ENCODE data around the gene ADAMTS1. TPM values are rescaled to one million over a fixed set of nuclear protein-coding genes. Genes with fewer than 3 reads are reported as not detected.

ADAMTS1 gene
- total RNA-seq, 6 experiments from 2014 or later: 229 to 346 (median 292) TPM

GRCh38 chr21:26834181-26834905, 10.9 kb downstream of the ADAMTS1 start:
- peaks cover 5% of the 10 kb centered on the region for H3K9me3 Mint-ChIP-seq
- H3K27me3 Mint-ChIP-seq (ENCODE audit: insufficient read depth): peaks cover 21% of the 10 kb centered on the region
- peak overlapping the region; percentile 70 for H3K4me3 Mint-ChIP-seq
- H3K27ac Mint-ChIP-seq: peak overlapping the region; percentile 72
- peaks cover 37% of the 10 kb centered on the region for H3K36me3 Mint-ChIP-seq (ENCODE audit: low read depth)
- peaks cover 57% of the 10 kb centered on the region for H3K4me1 Mint-ChIP-seq (ENCODE audit: low read depth)
- DNase-seq: no peak
- TF ChIP-seq CTCF (IDR thresholded peaks at IDR 0.05): peak; percentile 71

GRCh38 chr21:26833460-26833939, 11.7 kb downstream of the ADAMTS1 start:
- Mint-ChIP-seq H3K4me1 (ENCODE audit: low read depth) (peaks cover 48% of the 10 kb centered on the region), H3K27ac (peak overlapping the region; percentile 72), H3K36me3 (ENCODE audit: low read depth) (peaks cover 28% of the 10 kb centered on the region), H3K9me3 (peaks cover 5% of the 10 kb centered on the region), H3K4me3 (peak overlapping the region; percentile 70), H3K27me3 (ENCODE audit: insufficient read depth) (peaks cover 21% of the 10 kb centered on the region)
- no peak for DNase-seq
- no peak for TF ChIP-seq CTCF (IDR thresholded peaks at IDR 0.05)

- H3K4me1 Mint-ChIP-seq (ENCODE audit: low read depth): peaks cover 44% of the 10 kb centered on the region
- no peak for TF ChIP-seq CTCF (IDR thresholded peaks at IDR 0.05)
- H3K27me3 Mint-ChIP-seq (ENCODE audit: insufficient read depth): peaks cover 21% of the 10 kb centered on the region
- H3K9me3 Mint-ChIP-seq: peaks cover 5% of the 10 kb centered on the region
- H3K4me3 Mint-ChIP-seq: peak overlapping the region; percentile 70
- peaks cover 24% of the 10 kb centered on the region for H3K36me3 Mint-ChIP-seq (ENCODE audit: low read depth)
- H3K27ac Mint-ChIP-seq: no peak overlapping the region
- DNase-seq: no peak
Observed at GRCh38 chr21:26833011-26833410, 12.2 kb downstream of the ADAMTS1 start.

- peaks cover 41% of the 10 kb centered on the region for H3K4me1 Mint-ChIP-seq (ENCODE audit: low read depth)
- peaks cover 21% of the 10 kb centered on the region for H3K27me3 Mint-ChIP-seq (ENCODE audit: insufficient read depth)
- no peak for DNase-seq
- H3K9me3 Mint-ChIP-seq: peaks cover 5% of the 10 kb centered on the region
- 0 out of 2 replicates have a peak overlapping the region, but pooled peaks have one; percentile 36 for H3K27ac Mint-ChIP-seq
- TF ChIP-seq CTCF (IDR thresholded peaks at IDR 0.05): no peak
- peaks cover 21% of the 10 kb centered on the region for H3K36me3 Mint-ChIP-seq (ENCODE audit: low read depth)
- H3K4me3 Mint-ChIP-seq: no peak overlapping the region; the same call in 1 of the 2 replicates
Observed at GRCh38 chr21:26832546-26832945, 12.7 kb downstream of the ADAMTS1 start.

GRCh38 chr21:26826801-26827200, 18.4 kb downstream of the ADAMTS1 start:
- no peak for DNase-seq
- 0 out of 2 replicates have a peak, but pooled peaks cover 5% of the 10 kb centered on the region for H3K4me1 Mint-ChIP-seq (ENCODE audit: low read depth)
- no peak overlapping the region for H3K27ac Mint-ChIP-seq
- no peaks in the 10 kb centered on the region for H3K9me3 Mint-ChIP-seq
- H3K4me3 Mint-ChIP-seq: no peak overlapping the region
- no peaks in the 10 kb centered on the region; the same call in none of the 2 replicates for H3K27me3 Mint-ChIP-seq (ENCODE audit: insufficient read depth)
- H3K36me3 Mint-ChIP-seq (ENCODE audit: low read depth): no peaks in the 10 kb centered on the region
- no peak for TF ChIP-seq CTCF (IDR thresholded peaks at IDR 0.05)
